GM21528 (cell line): ENCODE measurements around the gene SORBS1.
"Not testable (repeated sequence)": the region's sequence is repeated elsewhere in the genome, so short reads cannot be mapped to it uniquely, and the experiment has no call there.

Source experiments
- ATAC-seq: cut with Tn5 transposase; IDR thresholded peaks from one replicate; pipeline ENCODE4 v1.9.1; 2021; ENCODE audit warnings: mild to moderate bottlenecking, moderate library complexity; ENCODE audit not compliant: unreplicated experiment, low FRiP score

SORBS1 gene

DNA sequence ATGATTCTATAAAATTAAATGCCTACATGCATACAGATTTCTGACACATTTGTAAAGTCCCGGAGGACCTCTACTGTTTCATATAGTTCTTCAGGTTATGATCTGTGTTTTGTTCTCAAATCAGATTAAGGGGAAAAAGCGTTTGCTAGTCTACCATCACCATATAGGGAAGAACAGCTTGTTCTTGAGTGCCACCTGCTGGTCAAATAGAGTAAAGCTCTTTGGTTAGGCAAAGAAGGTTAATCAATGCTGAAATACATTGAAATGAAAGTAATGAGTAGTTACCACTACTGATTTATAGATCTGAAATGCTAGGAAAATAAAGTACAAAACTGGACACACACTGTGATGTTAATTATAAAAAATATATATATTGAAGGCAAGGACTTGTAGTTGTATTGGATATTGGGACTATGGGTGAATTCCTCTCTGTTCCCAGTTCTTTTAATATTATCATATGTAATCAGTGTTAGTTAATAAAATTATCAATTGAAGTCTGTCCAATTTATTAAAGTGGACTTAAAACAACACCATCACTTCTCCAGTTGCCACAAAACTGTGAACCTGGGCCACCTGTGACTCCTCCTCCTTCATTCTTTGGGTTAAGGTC is 197.8 kb downstream of the SORBS1 start:
- peak; percentile 73 for ATAC-seq

DNA sequence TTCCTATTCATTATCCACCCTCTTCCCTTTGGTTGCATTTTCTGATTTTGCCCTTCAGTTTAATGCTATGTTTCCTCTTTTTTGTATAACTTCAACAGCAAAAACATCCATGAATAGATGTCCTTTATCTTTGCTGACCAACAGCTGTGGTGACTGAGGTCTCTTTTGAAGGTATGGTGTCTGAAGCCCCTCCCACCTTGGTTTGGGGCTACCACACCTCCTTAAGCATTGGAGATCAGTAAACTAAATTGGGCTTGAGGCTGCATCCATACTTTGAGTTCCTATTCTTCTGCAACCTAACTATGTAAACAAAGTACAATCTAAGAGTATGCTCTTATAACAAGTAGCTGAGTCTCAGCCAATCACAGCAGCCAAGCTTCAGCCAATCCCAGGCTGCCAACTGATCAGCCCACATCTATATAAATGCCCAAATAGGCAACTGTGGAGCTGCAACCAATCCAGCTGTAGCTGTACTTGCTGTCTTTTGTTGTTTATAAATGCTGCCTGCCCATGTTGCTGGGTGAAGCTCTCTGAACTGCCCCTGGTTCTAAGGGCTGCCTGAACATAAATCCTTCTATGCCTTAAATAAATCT is 201.0 kb downstream of the SORBS1 start:
- no peak for ATAC-seq

DNA sequence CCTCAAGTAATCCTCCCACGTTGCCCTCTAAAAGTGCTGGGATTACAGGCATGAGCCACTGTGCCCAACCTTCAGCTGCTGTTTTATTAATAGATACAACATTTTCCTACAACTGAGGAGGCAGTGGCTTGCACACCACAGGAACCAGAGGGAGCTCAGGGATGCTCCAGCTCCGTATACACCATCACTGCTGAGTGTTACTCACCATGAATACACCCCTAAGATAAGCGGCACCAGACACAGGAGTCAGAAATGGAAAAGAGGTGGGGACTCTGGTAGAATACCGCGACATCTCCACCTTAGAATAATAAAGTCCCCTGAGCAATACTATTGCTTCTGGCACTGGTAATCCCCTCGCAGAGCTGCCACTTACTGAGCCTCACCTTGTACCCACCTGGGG is 201.7 kb downstream of the SORBS1 start:
- no peak for ATAC-seq

DNA sequence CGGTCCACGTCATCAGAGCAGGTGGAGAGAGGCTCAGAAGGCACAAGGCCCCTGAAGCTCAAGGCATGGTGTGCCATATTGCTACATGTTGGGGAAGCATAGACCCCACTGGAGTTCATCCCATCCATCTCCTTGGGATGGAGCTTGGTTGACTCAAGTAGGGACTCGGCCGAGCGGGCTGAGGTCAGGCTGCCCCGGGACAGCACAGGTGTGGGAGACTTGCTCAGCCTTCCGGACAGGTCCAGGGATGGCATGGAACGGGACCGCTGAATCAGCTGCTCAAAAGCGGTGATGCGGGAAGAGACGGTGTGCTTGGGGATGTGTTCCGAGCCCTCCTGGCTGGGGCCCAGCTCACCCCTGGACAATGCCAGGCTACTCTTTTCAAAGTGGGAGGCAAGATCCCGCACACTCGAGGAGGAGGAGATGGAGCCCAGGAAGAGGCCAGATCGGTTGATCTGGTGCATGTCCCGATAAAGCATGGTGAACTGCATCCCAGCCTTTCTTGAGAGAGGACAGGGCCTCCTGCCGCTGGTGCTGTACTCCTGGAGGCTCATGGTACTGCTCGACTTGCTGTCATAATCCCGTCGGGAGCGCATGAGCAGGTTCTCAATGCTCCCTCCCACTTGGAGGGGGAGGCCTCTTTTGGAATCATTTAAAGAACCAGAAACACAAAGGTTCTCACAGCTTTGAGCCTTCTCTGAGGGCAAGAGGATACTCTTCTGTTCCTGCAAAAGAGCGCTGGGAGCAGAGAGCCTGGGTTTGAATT is 204.8 kb downstream of the SORBS1 start:
- no peak for ATAC-seq

DNA sequence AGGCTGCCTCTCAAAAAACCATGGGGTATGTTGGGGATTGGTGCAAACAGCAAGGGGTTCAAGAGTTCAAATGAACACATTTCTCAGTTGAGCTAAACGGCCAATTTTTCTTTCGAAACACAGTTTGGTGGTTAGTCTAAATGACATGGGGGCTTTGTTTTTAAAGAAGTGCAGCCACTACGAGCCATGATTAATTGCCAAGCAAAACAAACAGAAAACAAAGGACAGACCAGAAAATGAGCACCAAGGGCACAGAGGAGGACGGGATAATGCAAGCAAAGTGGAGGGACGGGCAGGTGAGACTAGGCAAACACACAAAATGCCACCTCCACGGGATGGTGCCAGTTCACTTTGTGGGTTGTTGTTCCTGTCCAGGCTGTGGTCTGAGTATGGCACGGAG is 205.9 kb downstream of the SORBS1 start:
- no peak for ATAC-seq

DNA sequence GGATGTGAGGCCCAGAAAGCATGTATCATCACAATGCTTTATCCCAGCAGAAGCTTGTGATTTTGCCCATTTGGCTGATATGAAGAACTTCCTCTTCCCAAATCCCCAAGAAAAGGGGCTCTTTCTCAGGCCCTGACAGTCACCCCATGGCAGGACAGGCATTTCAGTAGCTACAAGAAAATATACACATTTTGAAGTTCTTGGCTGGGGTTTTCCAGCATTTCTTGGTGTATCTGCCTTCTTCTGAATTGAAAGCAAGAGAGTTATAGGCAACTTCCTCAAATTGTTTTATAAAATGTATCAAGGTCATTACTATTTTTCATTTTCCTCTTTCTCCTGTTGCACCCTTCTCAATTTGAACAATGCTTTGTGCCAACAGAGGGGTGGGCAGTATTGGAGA is 207.1 kb downstream of the SORBS1 start:
- no peak for ATAC-seq

DNA sequence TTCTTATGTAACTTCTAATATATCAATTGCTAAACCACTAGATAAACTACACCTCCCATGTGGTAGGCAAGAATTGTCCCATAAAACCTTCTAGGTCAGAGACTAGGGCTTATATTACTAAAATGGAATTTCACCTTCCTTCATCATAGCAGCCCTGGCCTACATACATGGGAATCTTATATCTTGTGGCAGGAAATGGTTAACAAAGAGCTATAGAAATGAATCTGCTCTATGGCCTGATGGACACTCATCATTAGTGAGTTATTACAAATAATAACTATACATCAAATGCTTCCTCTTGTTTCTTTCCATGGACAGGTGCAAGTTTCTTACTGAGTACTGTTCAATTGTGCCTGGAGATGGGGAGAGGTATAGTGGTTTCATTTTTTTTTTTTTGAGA is 208.0 kb downstream of the SORBS1 start:
- no peak for ATAC-seq

DNA sequence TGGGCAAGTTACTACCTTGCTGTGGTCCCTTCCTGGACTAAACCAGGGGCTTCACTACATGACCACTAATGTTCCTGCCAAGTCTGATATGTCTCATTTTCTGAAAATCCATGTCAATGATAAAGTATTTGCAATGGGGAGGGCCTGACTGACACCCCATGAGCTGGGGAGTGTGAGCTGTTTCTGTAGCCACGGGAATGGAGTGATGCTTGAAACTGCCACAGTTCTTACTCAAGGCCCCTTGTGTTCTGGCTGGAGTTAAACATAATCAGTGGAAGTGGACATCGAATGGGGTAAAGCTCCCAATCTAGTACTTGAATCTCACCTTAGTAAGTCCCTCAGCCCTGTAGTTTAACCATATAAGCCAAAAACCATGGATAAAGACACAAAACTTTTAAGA is 208.5 kb downstream of the SORBS1 start:
- no peak for ATAC-seq

DNA sequence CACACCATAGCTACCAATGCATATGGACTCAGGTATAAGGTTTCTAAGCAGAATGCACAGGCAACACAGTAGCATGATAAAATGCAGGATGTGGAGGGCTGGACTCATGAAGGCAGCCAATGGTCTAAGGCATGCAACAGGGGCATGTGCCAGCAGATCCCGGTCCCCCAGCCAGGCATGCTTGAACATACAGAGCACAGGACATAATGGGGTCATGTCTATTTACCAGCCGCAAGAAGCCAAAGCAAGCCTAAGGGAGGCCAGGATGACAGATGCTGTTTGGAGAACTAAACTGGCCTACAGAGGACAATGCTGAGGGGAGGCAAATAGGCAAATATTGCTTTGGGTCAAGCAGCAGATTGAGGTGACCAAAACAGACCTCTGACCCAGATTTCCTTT is 210.3 kb downstream of the SORBS1 start:
- ATAC-seq = no peak

DNA sequence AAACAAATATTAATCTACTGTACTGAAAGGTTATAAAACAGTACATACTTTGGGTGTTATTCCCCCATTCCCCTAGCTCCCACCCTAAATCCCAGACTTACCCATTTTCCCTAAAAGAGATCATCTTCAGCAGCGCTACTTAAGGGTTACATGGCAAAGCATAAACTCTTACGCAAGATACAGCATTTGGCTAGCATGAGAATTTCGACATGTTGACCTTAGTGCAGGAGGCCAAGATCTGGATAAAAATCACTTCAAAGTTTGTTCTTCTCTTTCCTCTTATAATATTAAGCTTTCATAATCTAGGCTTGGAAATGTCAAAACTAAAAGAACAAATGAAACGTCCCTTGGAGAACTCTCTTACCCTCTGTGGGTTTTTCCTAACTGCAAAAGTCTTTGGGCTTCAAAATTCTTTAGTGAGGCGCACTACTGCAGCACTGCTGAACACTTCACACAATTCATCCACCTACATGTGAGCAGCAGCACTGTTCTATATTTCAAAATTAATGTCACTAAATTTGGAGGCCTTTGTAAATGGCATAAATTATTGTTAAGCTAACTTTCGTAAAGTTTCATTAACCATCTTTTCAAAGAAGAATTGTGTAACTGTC is 210.8 kb downstream of the SORBS1 start:
- ATAC-seq = no peak

DNA sequence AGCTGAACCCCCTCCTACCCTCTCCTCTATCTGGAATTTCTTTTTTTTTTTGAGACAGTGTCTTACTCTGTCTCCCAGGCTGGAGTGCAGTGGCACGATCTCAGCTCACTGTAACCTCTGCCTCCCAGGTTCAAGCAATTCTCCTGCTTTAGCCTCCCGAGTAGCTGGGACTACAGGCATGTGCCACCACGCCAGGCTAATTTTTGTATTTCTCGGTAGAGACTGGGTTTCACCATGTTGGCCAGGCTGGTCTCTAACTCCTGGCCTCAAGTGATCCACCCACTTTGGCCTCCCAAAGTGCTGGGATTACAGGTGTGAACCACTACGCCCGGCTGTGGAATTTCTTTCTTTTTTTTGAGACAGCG is 213.8 kb downstream of the SORBS1 start:
- ATAC-seq = not testable (repeated sequence)

DNA sequence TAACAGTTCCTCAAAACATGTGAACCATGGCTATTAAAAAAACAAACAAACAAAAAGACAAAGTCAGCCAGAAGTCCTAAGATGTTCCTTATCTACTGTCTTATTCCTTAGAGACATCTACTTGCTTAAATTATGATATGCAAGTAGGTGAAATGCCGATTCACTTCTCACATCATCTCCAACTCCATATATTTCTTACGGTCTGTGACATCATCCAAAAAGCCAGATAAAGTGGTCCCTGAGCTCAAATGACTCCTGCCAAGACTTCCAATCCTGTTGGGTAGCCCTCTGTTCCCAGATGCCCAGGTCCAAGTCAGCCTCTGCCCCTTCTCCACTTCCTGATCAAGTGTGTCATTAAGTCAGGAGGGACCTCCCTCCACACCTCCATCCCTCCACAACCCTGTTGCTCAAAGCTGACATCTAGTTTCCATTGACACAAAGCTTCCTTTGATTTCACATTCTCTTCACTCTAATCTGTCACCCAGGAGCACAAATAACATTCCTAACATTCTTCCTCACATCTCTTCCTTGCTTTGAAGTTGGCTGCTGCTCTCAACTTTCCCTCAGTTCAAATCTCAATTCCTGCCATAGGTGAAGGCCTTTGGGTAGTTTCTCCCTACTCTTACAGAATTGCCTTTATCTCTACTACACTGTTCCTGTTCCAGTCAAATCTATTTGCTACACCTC is 214.3 kb downstream of the SORBS1 start:
- ATAC-seq = no peak

DNA sequence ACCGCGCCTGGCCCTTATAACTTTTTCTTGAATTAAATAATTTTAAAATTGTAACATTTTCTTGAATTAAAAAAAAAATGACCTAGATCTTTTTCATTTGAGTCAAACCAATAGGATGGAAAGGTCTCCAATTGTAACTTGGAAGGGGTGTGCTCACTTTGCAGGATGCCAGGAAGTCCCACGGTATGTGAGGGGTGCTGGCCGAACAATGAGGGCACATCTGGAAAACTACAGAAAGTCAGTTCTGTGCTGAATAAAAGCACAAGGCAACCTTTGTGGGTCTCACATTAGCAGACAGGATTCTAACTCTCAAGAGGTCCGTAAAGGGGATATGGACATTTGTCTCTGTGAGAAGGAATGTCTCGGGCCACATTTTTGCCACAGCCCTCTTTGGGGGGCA is 217.6 kb downstream of the SORBS1 start:
- no peak for ATAC-seq

DNA sequence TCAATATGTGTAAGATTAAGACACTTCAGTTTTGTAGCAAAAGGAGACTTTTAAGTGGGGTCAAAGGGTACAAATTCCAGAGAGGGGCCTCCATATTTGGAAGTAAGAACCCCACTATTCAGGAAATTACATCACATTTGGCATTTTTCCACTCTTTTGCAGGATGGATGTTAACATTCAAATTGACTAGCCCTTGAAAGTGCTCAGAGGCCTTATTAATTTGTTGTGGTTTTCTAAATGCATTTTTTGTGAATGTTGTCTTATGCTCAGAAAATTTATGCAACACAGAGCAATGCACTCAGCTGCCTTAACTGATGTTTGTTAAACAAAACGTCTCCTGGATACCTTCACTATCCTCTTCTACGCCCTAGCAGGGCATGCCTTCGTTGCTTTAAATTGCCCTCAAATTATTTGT is 219.4 kb downstream of the SORBS1 start:
- ATAC-seq = no peak

DNA sequence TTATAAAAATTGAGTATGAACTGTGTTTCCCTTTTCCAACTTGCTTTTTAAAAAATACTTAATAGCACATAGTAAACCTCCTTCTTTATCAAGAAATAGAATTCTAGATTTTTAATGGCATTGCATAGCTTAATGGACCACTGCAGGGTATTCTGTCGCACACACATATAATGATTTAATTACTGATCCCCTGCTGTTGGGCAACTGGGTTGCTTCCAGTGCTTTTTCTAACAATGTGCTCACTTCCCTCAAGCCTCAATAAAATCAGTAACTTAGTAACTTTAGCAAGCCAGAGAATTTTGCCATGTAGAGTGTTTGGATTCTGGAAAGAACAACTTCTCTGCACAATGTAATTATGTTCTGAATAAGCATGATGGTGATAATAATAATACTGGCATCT is 221.3 kb downstream of the SORBS1 start:
- no peak for ATAC-seq

DNA sequence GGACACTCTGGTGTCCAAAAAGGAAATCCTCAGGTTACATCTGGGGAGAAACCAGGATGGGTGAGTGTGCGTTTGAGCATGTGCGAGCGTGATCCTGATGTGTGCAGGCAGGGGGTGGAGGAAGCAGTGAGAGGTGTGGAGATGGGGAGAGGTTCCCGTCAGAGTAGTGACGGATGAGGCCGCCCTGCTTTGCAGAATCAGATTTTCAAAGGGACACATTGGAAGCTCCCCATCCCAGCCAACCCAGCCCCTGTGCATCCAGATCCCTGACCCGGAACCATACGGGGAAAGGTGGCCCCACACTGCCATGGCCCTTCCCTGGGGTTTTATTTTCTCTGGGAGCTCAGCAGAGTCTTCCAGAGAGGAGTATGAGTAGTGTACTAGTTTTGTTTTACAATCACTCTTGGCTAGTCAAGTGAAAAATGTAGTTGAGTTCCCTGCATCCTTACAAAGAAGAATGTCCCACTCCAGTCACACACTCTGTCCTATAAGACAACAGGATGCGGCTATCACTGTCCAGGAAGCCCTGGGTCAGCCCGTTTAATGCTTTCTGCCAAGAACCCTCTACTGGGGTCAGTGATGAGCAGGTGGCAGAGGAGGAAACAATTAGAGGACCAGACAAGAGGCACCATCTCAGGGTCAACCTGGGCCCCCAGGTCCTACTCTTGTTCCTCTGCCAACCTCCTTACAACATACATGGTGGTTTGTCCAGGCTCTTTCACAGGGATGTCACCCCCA is 223.6 kb downstream of the SORBS1 start:
- no peak for ATAC-seq

DNA sequence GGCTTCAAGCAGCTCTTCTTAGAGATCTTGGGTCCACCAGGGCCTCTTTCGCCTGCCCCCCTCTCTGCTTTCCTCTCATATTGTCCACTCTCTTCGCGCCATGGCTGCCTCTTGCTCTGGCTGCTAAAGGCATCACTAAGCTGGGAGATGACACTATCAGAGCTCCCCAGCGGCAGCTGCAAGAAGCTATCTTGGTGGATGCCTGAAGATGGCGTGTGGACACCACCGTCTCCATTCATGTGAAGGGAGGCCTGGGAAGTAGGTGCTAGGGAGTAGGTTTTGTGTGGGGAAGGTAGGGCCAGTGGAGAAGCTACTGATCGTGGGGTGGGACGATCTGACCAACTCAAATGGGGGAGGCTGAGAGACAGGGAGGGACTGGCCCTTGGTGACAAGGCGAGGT is 224.5 kb downstream of the SORBS1 start:
- ATAC-seq = no peak

DNA sequence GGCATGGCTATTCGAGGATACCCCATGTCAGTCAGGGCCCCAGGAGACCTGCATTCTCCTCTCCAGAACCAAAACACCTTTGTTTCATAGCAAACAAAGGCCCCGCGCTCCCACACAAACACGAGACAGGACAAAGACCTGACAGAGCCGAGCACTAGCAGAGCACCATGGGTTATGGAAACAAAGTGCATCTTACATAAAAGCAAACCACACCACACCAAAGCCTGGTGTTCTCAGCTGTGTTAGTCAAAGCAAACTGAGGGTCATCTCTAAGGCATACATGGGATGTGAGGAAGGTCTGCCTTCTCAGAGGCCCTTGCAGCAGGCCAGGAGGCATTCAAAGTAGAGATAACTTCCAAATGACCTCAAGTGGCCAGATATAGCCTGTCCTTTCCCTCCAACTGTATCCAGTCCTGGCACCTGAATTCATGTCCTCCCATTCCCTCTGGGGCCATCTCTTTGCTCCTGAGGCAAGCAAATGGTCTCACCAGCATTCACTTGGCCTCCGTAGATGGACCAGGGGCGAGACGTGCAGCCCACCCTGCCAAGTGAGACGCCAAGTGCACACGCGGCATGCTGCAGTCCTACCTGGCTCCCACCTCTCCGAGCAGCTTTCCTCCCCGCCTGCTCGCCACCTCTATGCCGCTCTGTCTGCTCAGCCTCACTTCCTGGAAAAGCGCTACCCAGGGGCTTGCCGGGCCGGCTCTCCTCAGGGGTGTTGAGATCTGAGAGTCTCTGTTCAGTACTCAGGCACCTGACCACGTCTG is 225.1 kb downstream of the SORBS1 start:
- no peak for ATAC-seq

DNA sequence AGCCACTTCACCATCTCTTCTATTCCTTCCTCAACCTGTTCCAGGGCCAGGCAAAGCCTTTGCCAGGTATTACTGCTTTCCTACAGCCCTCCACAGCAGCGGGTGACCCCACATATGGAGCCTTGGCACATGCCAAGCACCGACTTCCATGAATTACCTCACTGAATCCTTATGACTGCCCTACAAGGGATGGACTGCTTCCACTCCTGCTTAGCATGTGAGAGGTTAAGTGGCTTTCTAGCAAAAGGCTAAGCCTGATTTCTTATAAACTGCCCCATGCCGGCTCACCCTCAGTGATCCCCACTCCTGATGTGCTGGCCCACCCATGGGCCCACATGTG is 226.4 kb downstream of the SORBS1 start:
- no peak for ATAC-seq
